ENCODE results near the gene MYLK2.

GRCh38 chr20:31813611-31814010 is 5.5 kb upstream of the MYLK2 start:
- TF ChIP-seq, protein P1, sequence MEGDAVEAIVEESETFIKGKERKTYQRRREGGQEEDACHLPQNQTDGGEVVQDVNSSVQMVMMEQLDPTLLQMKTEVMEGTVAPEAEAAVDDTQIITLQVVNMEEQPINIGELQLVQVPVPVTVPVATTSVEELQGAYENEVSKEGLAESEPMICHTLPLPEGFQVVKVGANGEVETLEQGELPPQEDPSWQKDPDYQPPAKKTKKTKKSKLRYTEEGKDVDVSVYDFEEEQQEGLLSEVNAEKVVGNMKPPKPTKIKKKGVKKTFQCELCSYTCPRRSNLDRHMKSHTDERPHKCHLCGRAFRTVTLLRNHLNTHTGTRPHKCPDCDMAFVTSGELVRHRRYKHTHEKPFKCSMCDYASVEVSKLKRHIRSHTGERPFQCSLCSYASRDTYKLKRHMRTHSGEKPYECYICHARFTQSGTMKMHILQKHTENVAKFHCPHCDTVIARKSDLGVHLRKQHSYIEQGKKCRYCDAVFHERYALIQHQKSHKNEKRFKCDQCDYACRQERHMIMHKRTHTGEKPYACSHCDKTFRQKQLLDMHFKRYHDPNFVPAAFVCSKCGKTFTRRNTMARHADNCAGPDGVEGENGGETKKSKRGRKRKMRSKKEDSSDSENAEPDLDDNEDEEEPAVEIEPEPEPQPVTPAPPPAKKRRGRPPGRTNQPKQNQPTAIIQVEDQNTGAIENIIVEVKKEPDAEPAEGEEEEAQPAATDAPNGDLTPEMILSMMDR (IDR thresholded peaks at IDR 0.05): no peak
- TF ChIP-seq POLR2A (IDR thresholded peaks at IDR 0.05) (no peak), EP300 (IDR thresholded peaks at IDR 0.05) (no peak)
